Measurements from ENCODE around the gene PLCXD1. TPM values are rescaled to one million over a fixed set of nuclear protein-coding genes. Genes with fewer than 3 reads are reported as not detected.
"Not testable (repeated sequence)": the region's sequence is repeated elsewhere in the genome, so short reads cannot be mapped to it uniquely, and the experiment has no call there.

Gene PLCXD1
- total RNA-seq (10 to 100 TPM; 17.0 to 17.8 TPM), polyA plus RNA-seq (ENCODE audit: insufficient read length in 6 of 6) (10 to 100 TPM; 32.9 to 58.2 (median 37.7) TPM)
- long read RNA-seq, donor 1, full-length matches to known transcripts = 4 of 73 reads
- long read RNA-seq, donor 1, partial matches to known transcripts = 59 of 73 reads
- long read RNA-seq, donor 1, other reads (novel, unspliced or antisense) = 10 of 73 reads
- long read RNA-seq, donor 2, partial matches to known transcripts = 60 of 65 reads
- long read RNA-seq, donor 2, other reads (novel, unspliced or antisense) = 5 of 65 reads
- long read RNA-seq, donor 3, partial matches to known transcripts = 59 of 59 reads
- long read RNA-seq, donor 3, other reads (novel, unspliced or antisense) = 0 of 59 reads
- long read RNA-seq, donor 4, full-length matches to known transcripts = 1 of 4 reads
- long read RNA-seq, donor 4, partial matches to known transcripts = 2 of 4 reads
- long read RNA-seq, donor 4, other reads (novel, unspliced or antisense) = 1 of 4 reads
- long read RNA-seq, donor 5, partial matches to known transcripts = 0 of 1 reads
- long read RNA-seq, donor 5, other reads (novel, unspliced or antisense) = 0 of 1 reads
- long read RNA-seq, donor 6, full-length matches to known transcripts = 1 of 6 reads
- long read RNA-seq, donor 6, partial matches to known transcripts = 5 of 6 reads
- long read RNA-seq, donor 6, other reads (novel, unspliced or antisense) = 0 of 6 reads
- long read RNA-seq, donor 7, full-length matches to known transcripts = 4 of 54 reads
- long read RNA-seq, donor 7, partial matches to known transcripts = 35 of 54 reads
- long read RNA-seq, donor 7, other reads (novel, unspliced or antisense) = 15 of 54 reads
- long read RNA-seq, donor 8, partial matches to known transcripts = 77 of 77 reads
- long read RNA-seq, donor 8, other reads (novel, unspliced or antisense) = 0 of 77 reads
- long read RNA-seq, donor 9 = 0 reads
- long read RNA-seq, donor 10, full-length matches to known transcripts = 2 of 8 reads
- long read RNA-seq, donor 10, partial matches to known transcripts = 0 of 8 reads
- long read RNA-seq, donor 10, other reads (novel, unspliced or antisense) = 6 of 8 reads
- long read RNA-seq, donor 11, partial matches to known transcripts = 18 of 18 reads
- long read RNA-seq, donor 11, other reads (novel, unspliced or antisense) = 0 of 18 reads
- long read RNA-seq, donor 12, full-length matches to known transcripts = 3 of 72 reads
- long read RNA-seq, donor 12, partial matches to known transcripts = 63 of 72 reads
- long read RNA-seq, donor 12, other reads (novel, unspliced or antisense) = 6 of 72 reads

DNA sequence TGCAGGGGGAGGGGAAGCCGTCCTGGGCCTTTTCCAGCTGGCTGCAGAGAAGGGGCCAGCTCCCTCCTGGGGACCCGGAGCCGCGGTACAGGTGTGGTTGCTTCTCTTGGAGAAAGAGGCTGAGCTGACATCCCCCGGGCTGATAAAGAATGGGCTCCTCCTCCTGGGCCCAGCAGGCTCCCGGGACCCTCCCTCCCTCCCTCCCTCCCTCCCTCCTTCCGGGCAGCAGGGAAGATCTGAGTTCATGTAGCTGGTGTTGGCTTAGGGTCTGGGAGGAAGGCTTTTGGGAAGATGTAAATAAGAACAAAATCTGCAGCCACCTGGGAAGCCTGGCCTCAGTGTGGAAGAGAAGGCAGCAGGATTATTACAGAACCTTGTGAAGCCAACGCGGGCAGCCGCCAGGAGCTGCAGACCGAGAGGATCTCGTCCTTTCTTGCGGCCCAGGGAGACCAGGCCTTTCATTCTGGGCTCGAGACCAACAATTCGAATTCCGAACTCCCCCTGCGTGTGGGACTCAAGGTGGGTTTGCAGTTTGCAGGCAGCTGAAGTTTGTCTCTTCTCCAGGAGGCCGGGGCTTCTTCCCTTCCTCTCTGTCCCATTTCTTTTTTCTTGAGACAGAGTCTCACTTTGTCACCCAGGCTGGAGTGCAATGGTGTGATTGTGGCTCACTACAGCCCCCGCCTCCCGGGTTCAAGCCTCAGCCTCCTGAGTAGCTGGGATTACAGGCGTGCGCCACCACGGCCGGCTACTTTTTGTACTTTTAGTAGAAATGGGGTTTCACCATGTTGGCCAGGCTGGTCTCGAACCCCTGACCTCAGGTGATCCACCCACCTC is at the start of gene PLCXD1:
Gene PLCXD1 (plus strand): TSS at position 216 of the 834 bp plus-strand sequence. CDS start 2,807 bp downstream, outside the sequence.
- ATAC-seq (no peak), DNase-seq (peak in 3 of 4 donors; percentile 33 to 86 (median 61))
- TF ChIP-seq, protein P1, sequence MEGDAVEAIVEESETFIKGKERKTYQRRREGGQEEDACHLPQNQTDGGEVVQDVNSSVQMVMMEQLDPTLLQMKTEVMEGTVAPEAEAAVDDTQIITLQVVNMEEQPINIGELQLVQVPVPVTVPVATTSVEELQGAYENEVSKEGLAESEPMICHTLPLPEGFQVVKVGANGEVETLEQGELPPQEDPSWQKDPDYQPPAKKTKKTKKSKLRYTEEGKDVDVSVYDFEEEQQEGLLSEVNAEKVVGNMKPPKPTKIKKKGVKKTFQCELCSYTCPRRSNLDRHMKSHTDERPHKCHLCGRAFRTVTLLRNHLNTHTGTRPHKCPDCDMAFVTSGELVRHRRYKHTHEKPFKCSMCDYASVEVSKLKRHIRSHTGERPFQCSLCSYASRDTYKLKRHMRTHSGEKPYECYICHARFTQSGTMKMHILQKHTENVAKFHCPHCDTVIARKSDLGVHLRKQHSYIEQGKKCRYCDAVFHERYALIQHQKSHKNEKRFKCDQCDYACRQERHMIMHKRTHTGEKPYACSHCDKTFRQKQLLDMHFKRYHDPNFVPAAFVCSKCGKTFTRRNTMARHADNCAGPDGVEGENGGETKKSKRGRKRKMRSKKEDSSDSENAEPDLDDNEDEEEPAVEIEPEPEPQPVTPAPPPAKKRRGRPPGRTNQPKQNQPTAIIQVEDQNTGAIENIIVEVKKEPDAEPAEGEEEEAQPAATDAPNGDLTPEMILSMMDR (IDR thresholded peaks at IDR 0.05) = no peak
- Histone ChIP-seq H3K27ac (no peak within 1 kb of the TSS), H3K27me3 (no peaks in the 10 kb centered on the region), H3K4me1 (peaks cover 0 to 6% of the 10 kb centered on the region in 2 donors), H3K4me3 (no peak within 1 kb of the TSS), H3K36me3 (peaks cover 0 to 18% of the 10 kb centered on the region in 2 donors), H3K9me3 (no peaks in the 10 kb centered on the region)
- intact Hi-C loops (cut with DNase I) = no loop called here

- peak; percentile 96 for ATAC-seq
- not testable (repeated sequence) for H3K4me1 ChIP-seq
Observed at GRCh38 chrX:231637-232277, 49.4 kb upstream of the PLCXD1 start.

DNA sequence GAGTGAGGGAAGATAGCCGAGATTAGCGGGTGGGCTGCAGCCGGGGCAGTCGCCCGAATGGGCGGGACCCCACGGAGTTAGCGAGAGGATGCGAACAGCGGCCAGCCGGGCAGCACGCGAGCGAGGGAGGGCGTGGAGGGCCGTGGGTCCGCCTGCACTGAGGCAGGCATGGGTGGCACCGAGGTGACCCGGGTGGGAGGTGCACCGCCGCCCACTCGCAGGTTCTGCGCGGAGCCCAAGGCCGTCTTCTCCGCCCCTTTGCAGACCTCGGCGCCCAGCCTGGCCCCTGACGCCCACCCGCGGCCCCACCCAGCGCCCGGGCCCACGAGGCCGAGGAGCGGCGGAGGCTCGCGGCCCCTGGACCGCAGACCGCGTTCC is 48.9 kb upstream of the PLCXD1 start:
- H3K4me3 ChIP-seq; intact Hi-C loops (cut with DNase I); H3K36me3 ChIP-seq; DNase-seq; H3K4me1 ChIP-seq; H3K9me3 ChIP-seq; H3K27ac ChIP-seq; H3K27me3 ChIP-seq: not testable (repeated sequence)
- ATAC-seq = peak; percentile 33

More at GRCh38 chrX:231637-232277, 49.4 kb upstream of the PLCXD1 start:
- DNase-seq; H3K9me3 ChIP-seq; H3K36me3 ChIP-seq; H3K27me3 ChIP-seq; H3K4me3 ChIP-seq; H3K27ac ChIP-seq; intact Hi-C loops (cut with DNase I): not testable (repeated sequence)

- H3K9me3 ChIP-seq; ATAC-seq; H3K36me3 ChIP-seq; DNase-seq; H3K27ac ChIP-seq; H3K4me3 ChIP-seq; H3K27me3 ChIP-seq; H3K4me1 ChIP-seq; intact Hi-C loops (cut with DNase I): not testable (repeated sequence)
Observed at GRCh38 chrX:236201-236600, 45.0 kb upstream of the PLCXD1 start.

- DNase-seq = peak in 1 of 4 donors; percentile 22
- TF ChIP-seq, protein P1 (IDR thresholded peaks at IDR 0.05) = no peak
- H3K9me3 ChIP-seq = peaks cover 0 to 5% of the 10 kb centered on the region in 2 donors
- H3K27me3 ChIP-seq = no peaks in the 10 kb centered on the region
- no peaks in the 10 kb centered on the region for H3K36me3 ChIP-seq
- no peak for ATAC-seq
- H3K4me3 ChIP-seq = no peak overlapping the region
- intact Hi-C loops (cut with DNase I) = no loop called here
- H3K4me1 ChIP-seq = no peaks in the 10 kb centered on the region
- H3K27ac ChIP-seq = no peak overlapping the region
Observed at GRCh38 chrX:250965-251364, 30.2 kb upstream of the PLCXD1 start.

DNA sequence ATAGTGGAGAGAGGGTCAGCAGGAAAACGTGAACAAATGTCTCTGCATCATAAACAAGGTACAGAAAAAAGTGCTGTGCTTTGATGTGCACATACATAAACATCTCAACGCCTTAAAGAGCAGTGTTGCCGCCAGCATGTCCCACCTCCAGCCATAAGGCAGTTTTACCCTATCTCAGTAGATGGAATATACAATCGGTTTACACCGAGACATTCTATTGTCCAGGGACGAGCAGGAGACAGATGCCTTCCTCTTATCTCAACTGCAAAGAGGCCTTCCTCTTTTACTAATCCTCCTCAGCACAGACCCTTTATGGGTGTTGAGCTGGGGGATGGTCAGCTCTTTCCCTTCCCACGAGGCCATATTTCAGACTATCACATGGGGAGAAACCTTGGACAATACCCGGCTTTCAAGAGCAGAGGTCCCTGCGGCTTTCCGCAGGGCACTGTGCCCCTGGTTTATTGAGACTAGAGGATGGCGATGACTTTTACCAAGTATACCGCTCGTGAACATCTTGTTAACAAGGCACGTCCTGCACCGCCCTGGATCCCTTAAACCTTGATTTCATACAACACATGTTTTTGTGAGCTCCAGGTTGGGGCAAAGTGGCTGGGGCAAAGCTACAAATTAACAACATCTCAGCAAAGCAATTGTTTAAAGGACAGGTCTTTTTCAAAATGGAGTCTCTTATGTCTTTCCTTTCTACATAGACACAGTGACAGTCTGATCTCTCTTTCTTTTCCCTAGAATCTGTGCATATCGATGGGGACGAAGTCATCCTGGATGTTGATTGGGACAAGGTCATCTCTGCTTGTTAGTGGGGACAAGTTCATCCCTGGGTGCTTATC is 29.6 kb upstream of the PLCXD1 start:
- H3K4me3 ChIP-seq; H3K27me3 ChIP-seq; H3K9me3 ChIP-seq; ATAC-seq; DNase-seq; H3K27ac ChIP-seq; H3K4me1 ChIP-seq; intact Hi-C loops (cut with DNase I); H3K36me3 ChIP-seq: not testable (repeated sequence)
